Measurements from ENCODE around the gene CCDC30. TPM values are rescaled to one million over a fixed set of nuclear protein-coding genes. Genes with fewer than 3 reads are reported as not detected.
A peak's percentile ranks its signal among the peaks of the same experiment; 100 is the strongest.

CCDC30 gene
- total RNA-seq, 1 donor from 2014 or later, result 0.06 TPM

GRCh38 chr1:42689912-42690311 lies 226.8 kb downstream of the CCDC30 start:
- no peak for DNase-seq (ENCODE audit: low read depth)
- no peak for TF ChIP-seq CTCF (conservative IDR thresholded peaks at IDR 0.05; ENCODE audit: low read depth, low read length)
- H3K4me3 ChIP-seq (ENCODE audit: low read depth, low read length), result no peak overlapping the region

- H3K4me3 ChIP-seq (ENCODE audit: low read depth, low read length), result no peak overlapping the region
- DNase-seq (ENCODE audit: low read depth), result no peak
- peak; percentile 52 for TF ChIP-seq CTCF (conservative IDR thresholded peaks at IDR 0.05; ENCODE audit: low read depth, low read length)
Observed at GRCh38 chr1:42690477-42691156, 227.5 kb downstream of the CCDC30 start.

- H3K4me3 ChIP-seq (ENCODE audit: low read depth, low read length), result no peak overlapping the region
- DNase-seq (ENCODE audit: low read depth), result no peak
- TF ChIP-seq CTCF (conservative IDR thresholded peaks at IDR 0.05; ENCODE audit: low read depth, low read length), result no peak
Observed at GRCh38 chr1:42691157-42691498, 228.0 kb downstream of the CCDC30 start.

GRCh38 chr1:42692461-42692860 lies 229.4 kb downstream of the CCDC30 start:
- no peak for TF ChIP-seq CTCF (conservative IDR thresholded peaks at IDR 0.05; ENCODE audit: low read depth, low read length)
- H3K4me3 ChIP-seq (ENCODE audit: low read depth, low read length), result no peak overlapping the region
- no peak for DNase-seq (ENCODE audit: low read depth)

GRCh38 chr1:42692911-42693310 lies 229.8 kb downstream of the CCDC30 start:
- TF ChIP-seq CTCF (conservative IDR thresholded peaks at IDR 0.05; ENCODE audit: low read depth, low read length), result no peak

GRCh38 chr1:42698081-42698813 lies 235.2 kb downstream of the CCDC30 start:
- H3K4me3 ChIP-seq (ENCODE audit: low read depth, low read length), result no peak overlapping the region

More at GRCh38 chr1:42692911-42693310, 229.8 kb downstream of the CCDC30 start:
- no peak overlapping the region for H3K4me3 ChIP-seq (ENCODE audit: low read depth, low read length)
- DNase-seq (ENCODE audit: low read depth), result no peak

More at GRCh38 chr1:42698081-42698813, 235.2 kb downstream of the CCDC30 start:
- DNase-seq (ENCODE audit: low read depth), result no peak
- TF ChIP-seq CTCF (conservative IDR thresholded peaks at IDR 0.05; ENCODE audit: low read depth, low read length), result no peak
